Measurements from ENCODE around the gene TMEM135.
"Not testable (repeated sequence)": the region's sequence is repeated elsewhere in the genome, so short reads cannot be mapped to it uniquely, and the experiment has no call there.

Gene TMEM135

GRCh38 chr11:87188396-87188795, 150.7 kb downstream of the TMEM135 start:
- H3K4me3 ChIP-seq; H3K9me3 ChIP-seq; in situ Hi-C loops (cut with MboI; ENCODE audit: low sequenced_read_pairs); DNase-seq (ENCODE audit: low spot score in 2 of 2); H3K36me3 ChIP-seq (replicated peaks); H3K4me1 ChIP-seq; H3K27me3 ChIP-seq (ENCODE audit: low read depth): not testable (repeated sequence)

GRCh38 chr11:87188921-87189320, 151.2 kb downstream of the TMEM135 start:
- H3K4me1 ChIP-seq; in situ Hi-C loops (cut with MboI; ENCODE audit: low sequenced_read_pairs); H3K9me3 ChIP-seq; H3K27me3 ChIP-seq (ENCODE audit: low read depth); H3K4me3 ChIP-seq; H3K36me3 ChIP-seq (replicated peaks); DNase-seq (ENCODE audit: low spot score in 2 of 2): not testable (repeated sequence)

GRCh38 chr11:87190071-87190470, 152.3 kb downstream of the TMEM135 start:
- no peaks in the 10 kb centered on the region for H3K27me3 ChIP-seq (ENCODE audit: low read depth)
- H3K4me1 ChIP-seq: no peaks in the 10 kb centered on the region
- in situ Hi-C loops (cut with MboI; ENCODE audit: low sequenced_read_pairs): no loop called here
- H3K36me3 ChIP-seq (replicated peaks): no peaks in the 10 kb centered on the region
- H3K4me3 ChIP-seq: no peak overlapping the region
- no peak for DNase-seq (ENCODE audit: low spot score in 2 of 2)
- no peaks in the 10 kb centered on the region for H3K9me3 ChIP-seq

DNA sequence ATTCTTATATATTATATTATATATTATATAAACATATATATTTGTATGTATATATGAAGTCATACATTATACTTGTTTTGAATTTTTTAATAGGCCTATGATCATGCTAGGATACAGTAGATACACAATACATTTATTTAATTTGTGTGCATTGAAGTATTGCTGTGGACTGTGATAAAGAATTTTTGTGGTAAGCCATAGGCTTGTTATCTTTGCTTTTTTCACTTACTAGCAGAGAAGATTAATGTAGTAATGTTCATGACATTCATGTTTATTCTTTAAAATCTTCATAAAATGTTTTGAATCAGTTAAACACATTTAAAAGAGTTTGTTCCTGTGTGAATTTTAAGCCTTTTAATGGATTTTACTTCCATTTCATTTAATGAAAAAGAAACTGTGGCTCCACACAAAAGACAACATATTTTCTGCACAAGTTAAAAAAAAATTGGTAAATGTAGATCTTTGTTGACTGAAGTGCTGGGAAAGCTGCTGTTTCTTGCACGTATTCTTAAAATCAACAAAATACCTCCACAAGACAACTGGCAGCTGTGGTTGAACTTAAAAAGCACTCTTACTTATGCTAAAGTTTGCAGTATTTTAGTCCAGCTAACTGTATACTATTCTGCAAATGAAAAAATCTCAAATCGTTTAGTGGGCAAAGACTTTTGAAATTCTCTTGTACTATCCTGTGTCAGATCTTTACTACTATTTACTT, 156.2 kb downstream of the TMEM135 start:
- in situ Hi-C loops (cut with MboI; ENCODE audit: low sequenced_read_pairs): no loop called here
- no peak for DNase-seq (ENCODE audit: low spot score in 2 of 2)
- no peak overlapping the region for H3K4me3 ChIP-seq

GRCh38 chr11:87194985-87195820, 157.5 kb downstream of the TMEM135 start:
- no peak overlapping the region for H3K4me3 ChIP-seq
- no peaks in the 10 kb centered on the region for H3K27me3 ChIP-seq (ENCODE audit: low read depth)
- H3K4me1 ChIP-seq: no peaks in the 10 kb centered on the region
- DNase-seq (ENCODE audit: low spot score in 2 of 2): no peak
- H3K9me3 ChIP-seq: no peaks in the 10 kb centered on the region
- no peaks in the 10 kb centered on the region for H3K36me3 ChIP-seq (replicated peaks)
- in situ Hi-C loops (cut with MboI; ENCODE audit: low sequenced_read_pairs): no loop called here

More for the DNA sequence above, 156.2 kb downstream of the TMEM135 start:
- Histone ChIP-seq H3K36me3 (replicated peaks) (no peaks in the 10 kb centered on the region), H3K27me3 (ENCODE audit: low read depth) (no peaks in the 10 kb centered on the region), H3K4me1 (no peaks in the 10 kb centered on the region), H3K9me3 (no peaks in the 10 kb centered on the region)

DNA sequence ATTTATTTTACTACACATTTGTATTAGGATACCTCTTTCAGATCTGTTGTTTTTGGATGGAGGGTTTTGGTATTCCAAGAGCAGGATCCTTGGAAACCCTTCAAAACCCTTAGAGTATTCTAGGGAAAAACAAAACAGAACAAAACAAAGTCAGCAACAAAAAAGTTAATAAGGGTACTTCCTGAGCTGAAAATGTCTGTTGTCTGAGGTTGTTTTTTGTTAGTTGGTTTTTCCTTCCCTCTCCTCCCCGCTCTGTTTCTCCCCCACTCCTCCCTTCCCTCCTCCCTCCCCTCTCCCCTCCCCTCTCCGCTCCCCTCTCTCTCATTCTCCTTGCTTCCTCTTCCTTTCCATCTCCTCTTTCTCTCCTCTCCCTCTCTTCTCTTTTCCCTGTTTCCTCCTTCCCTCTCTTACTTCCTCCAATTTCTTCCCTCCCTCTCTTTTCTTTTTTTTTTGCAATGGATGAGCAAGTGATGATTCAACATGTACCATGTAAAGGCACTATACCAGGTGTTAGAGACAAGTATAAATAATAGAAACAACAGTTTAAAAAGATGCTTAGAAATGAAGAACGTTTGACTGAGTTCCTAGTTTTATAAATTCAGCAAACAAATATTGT, 160.6 kb downstream of the TMEM135 start:
- Histone ChIP-seq H3K36me3 (replicated peaks) (no peaks in the 10 kb centered on the region), H3K9me3 (no peaks in the 10 kb centered on the region), H3K27me3 (ENCODE audit: low read depth) (no peaks in the 10 kb centered on the region), H3K4me1 (0 out of 2 replicates have a peak, but pooled peaks cover 4% of the 10 kb centered on the region), H3K4me3 (no peak overlapping the region)
- no peak for DNase-seq (ENCODE audit: low spot score in 2 of 2)
- in situ Hi-C loops (cut with MboI; ENCODE audit: low sequenced_read_pairs): no loop called here

- Histone ChIP-seq H3K27me3 (ENCODE audit: low read depth) (no peaks in the 10 kb centered on the region), H3K4me3 (no peak overlapping the region), H3K36me3 (replicated peaks) (no peaks in the 10 kb centered on the region), H3K9me3 (no peaks in the 10 kb centered on the region), H3K4me1 (peaks cover 4% of the 10 kb centered on the region; the same call in 1 of the 2 replicates)
- peak in 1 of 2 experiments; percentile 5 for DNase-seq (ENCODE audit: low spot score in 2 of 2)
- in situ Hi-C loops (cut with MboI; ENCODE audit: low sequenced_read_pairs): no loop called here
Observed at GRCh38 chr11:87201376-87201775, 163.6 kb downstream of the TMEM135 start.

- in situ Hi-C loops (cut with MboI; ENCODE audit: low sequenced_read_pairs): no loop called here
- Histone ChIP-seq H3K9me3 (no peaks in the 10 kb centered on the region), H3K4me3 (no peak overlapping the region), H3K4me1 (peaks cover 4% of the 10 kb centered on the region; the same call in 1 of the 2 replicates), H3K36me3 (replicated peaks) (no peaks in the 10 kb centered on the region), H3K27me3 (ENCODE audit: low read depth) (no peaks in the 10 kb centered on the region)
- no peak for DNase-seq (ENCODE audit: low spot score in 2 of 2)
Observed at GRCh38 chr11:87203907-87204602, 166.3 kb downstream of the TMEM135 start.

DNA sequence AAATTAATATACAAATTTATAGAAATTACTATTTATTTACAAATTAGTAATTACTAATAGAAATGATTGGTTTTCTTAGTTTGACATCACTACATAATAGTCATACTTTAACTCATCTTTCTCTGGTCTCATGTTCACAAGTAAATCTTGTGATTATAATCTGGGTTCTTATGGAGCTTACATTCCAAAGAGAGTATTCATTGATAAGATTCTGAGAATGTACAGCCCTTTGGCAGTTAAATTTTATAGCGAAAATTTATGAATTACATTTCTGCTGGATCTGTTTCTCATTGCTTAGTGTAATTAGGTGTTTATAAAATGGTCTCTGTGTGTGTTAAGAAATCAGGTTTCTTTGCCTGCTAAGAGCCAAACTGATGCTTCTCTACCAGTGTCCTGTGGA, 175.2 kb downstream of the TMEM135 start:
- no peaks in the 10 kb centered on the region for H3K27me3 ChIP-seq (ENCODE audit: low read depth)
- no peaks in the 10 kb centered on the region for H3K36me3 ChIP-seq (replicated peaks)
- no peak for DNase-seq (ENCODE audit: low spot score in 2 of 2)
- in situ Hi-C loops (cut with MboI; ENCODE audit: low sequenced_read_pairs): no loop called here
- no peaks in the 10 kb centered on the region for H3K9me3 ChIP-seq
- H3K4me3 ChIP-seq: no peak overlapping the region
- H3K4me1 ChIP-seq: peaks cover 4% of the 10 kb centered on the region

GRCh38 chr11:87213444-87213843, 175.7 kb downstream of the TMEM135 start:
- no peaks in the 10 kb centered on the region for H3K27me3 ChIP-seq (ENCODE audit: low read depth)

DNA sequence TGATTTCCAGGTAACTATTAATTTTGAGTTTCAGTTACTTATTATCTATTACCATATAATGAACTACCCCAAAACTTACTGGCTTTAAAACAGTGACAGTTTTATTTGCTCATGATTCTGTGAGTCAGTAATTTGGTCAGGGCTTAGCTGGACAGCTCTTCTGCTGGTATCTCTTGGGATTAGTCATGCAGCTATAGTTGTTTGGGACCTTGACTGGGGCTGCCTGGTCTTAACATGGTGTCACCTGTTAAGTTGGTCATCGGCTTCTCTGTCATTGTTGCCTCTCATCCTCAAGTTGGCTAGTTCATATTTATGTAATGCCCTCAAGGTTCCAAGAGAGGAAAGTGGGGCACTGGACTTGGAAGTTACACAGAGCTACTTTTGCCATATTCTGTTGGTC, 177.5 kb downstream of the TMEM135 start:
- no peak overlapping the region for H3K4me3 ChIP-seq
- no peaks in the 10 kb centered on the region for H3K27me3 ChIP-seq (ENCODE audit: low read depth)
- no peaks in the 10 kb centered on the region for H3K9me3 ChIP-seq
- H3K4me1 ChIP-seq: peaks cover 3% of the 10 kb centered on the region
- no peak for DNase-seq (ENCODE audit: low spot score in 2 of 2)
- in situ Hi-C loops (cut with MboI; ENCODE audit: low sequenced_read_pairs): no loop called here
- H3K36me3 ChIP-seq (replicated peaks): no peaks in the 10 kb centered on the region

More at GRCh38 chr11:87213444-87213843, 175.7 kb downstream of the TMEM135 start:
- H3K36me3 ChIP-seq (replicated peaks): no peaks in the 10 kb centered on the region
- H3K4me3 ChIP-seq: no peak overlapping the region
- H3K4me1 ChIP-seq: peaks cover 4% of the 10 kb centered on the region
- in situ Hi-C loops (cut with MboI; ENCODE audit: low sequenced_read_pairs): no loop called here
- no peaks in the 10 kb centered on the region for H3K9me3 ChIP-seq
- no peak for DNase-seq (ENCODE audit: low spot score in 2 of 2)

GRCh38 chr11:87219266-87219665, 181.5 kb downstream of the TMEM135 start:
- H3K27me3 ChIP-seq (ENCODE audit: low read depth): no peaks in the 10 kb centered on the region
- no peak for DNase-seq (ENCODE audit: low spot score in 2 of 2)
- H3K4me3 ChIP-seq: no peak overlapping the region
- in situ Hi-C loops (cut with MboI; ENCODE audit: low sequenced_read_pairs): no loop called here
- no peaks in the 10 kb centered on the region; the same call in 1 of the 2 replicates for H3K4me1 ChIP-seq
- H3K36me3 ChIP-seq (replicated peaks): no peaks in the 10 kb centered on the region
- H3K9me3 ChIP-seq: no peaks in the 10 kb centered on the region

GRCh38 chr11:87223816-87224215, 186.1 kb downstream of the TMEM135 start:
- in situ Hi-C loops (cut with MboI; ENCODE audit: low sequenced_read_pairs): no loop called here
- H3K27me3 ChIP-seq (ENCODE audit: low read depth): no peaks in the 10 kb centered on the region
- DNase-seq (ENCODE audit: low spot score in 2 of 2): no peak
- H3K36me3 ChIP-seq (replicated peaks): no peaks in the 10 kb centered on the region
- H3K9me3 ChIP-seq: no peaks in the 10 kb centered on the region
- peaks cover 6% of the 10 kb centered on the region; the same call in 1 of the 2 replicates for H3K4me1 ChIP-seq
- no peak overlapping the region for H3K4me3 ChIP-seq

All from HAP-1 (cell line).